ENCODE measurements around the gene MIX23.

DNA sequence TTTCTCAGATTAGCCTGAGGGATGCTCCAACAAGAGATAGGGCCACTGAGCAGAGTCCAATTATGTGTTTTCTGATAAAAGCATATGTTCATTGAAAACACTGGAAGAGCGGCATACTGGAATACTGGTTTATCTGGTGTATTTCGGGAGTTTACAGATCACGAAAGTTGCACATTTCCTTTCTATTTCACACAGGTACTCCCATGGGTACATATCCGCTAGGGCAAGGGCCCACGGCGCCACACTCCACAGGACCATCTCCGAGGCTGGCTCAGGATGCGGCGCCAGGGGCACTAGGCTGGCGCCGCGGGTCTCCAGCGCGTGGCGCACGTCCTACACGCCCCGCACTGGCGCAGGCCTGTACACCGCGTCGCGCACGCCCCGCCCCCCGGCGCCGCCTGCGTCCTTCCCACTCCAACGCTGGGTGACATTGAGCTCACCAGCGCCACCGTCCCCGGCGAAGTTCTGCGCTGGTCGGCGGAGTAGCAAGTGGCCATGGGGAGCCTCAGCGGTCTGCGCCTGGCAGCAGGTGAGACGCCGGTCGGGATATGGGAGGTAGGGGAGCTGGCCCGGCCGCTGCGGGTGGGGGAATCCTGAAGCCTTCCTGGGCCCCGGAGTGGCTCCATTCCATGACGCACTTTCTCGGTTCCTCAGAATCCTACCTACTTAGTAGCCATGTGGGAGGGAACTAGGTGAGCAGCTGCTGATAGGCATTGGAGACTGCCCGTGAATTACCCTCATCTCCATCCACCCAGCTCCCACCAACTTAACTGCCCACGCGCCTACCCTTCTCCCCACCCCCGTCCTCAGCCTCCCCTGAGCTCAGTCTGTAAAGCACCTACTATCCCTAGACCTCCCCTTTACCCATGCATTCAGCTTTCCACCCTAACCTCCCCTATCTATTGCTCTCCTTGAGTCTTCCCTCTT, 1.0 kb upstream of the MIX23 start, which contains the start of gene FAM162A:
- TF ChIP-seq, protein P1, sequence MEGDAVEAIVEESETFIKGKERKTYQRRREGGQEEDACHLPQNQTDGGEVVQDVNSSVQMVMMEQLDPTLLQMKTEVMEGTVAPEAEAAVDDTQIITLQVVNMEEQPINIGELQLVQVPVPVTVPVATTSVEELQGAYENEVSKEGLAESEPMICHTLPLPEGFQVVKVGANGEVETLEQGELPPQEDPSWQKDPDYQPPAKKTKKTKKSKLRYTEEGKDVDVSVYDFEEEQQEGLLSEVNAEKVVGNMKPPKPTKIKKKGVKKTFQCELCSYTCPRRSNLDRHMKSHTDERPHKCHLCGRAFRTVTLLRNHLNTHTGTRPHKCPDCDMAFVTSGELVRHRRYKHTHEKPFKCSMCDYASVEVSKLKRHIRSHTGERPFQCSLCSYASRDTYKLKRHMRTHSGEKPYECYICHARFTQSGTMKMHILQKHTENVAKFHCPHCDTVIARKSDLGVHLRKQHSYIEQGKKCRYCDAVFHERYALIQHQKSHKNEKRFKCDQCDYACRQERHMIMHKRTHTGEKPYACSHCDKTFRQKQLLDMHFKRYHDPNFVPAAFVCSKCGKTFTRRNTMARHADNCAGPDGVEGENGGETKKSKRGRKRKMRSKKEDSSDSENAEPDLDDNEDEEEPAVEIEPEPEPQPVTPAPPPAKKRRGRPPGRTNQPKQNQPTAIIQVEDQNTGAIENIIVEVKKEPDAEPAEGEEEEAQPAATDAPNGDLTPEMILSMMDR (IDR thresholded peaks at IDR 0.05) = peak; percentile 42 to 69 (median 58)
- TF ChIP-seq POLR2A (IDR thresholded peaks at IDR 0.05) = peak; percentile 94 to 97
